Panc1 (cell line): ENCODE measurements around the gene SPPL2A. TPM values are rescaled to one million over a fixed set of nuclear protein-coding genes. Genes with fewer than 3 reads are reported as not detected.

Experiments used
- ATAC-seq: fragments of 200-7000 bp; cut with Tn5 transposase; 2 replicates; pipeline ENCODE4 v1.9.1; 2020; ENCODE audit warnings: mild to moderate bottlenecking, moderate library complexity
- BruUV-seq: library from RNA; stranded (reverse); fragments of 400-500 nt; replicated peaks from 2 replicates; lab custom pipeline; 2021; lab: Mats Ljungman, UMichigan
- CTCF ChIA-PET: fragments of 300-600 bp; sonication (Branson Sonifier 250); formaldehyde crosslinking; loops from one replicate; lab custom pipeline; 2022; ENCODE audit warnings: antibody characterized with exemption; lab: Charles Lee
- POLR2A ChIA-PET: fragments of 300-600 bp; sonication (Branson Sonifier 250); formaldehyde crosslinking; loops from one replicate; lab custom pipeline; 2022; ENCODE audit warnings: antibody characterized with exemption; lab: Charles Lee
- DNase-seq: peaks from one replicate; pipeline ENCODE4 v3.0.0-alpha.2; 2010; ENCODE audit warnings: low read depth, low spot score
- H3K27ac ChIP-seq: 2 replicates; pipeline ENCODE4 v1.5.1; 2011; ENCODE audit warnings: mild to moderate bottlenecking, low read length, inconsistent platforms
- H3K27me3 ChIP-seq: fragments of 200-500 bp; sonication (Bioruptor generic); 2 replicates; pipeline ENCODE4 v1.6.0; 2014; ENCODE audit warnings: low read length, inconsistent platforms; ENCODE audit not compliant: control insufficient read depth, insufficient read depth
- H3K36me3 ChIP-seq: fragments of 200-500 bp; sonication (Bioruptor generic); 2 replicates; pipeline ENCODE4 v1.5.1; 2014; ENCODE audit warnings: inconsistent platforms, mild to moderate bottlenecking, low read length, moderate library complexity; ENCODE audit not compliant: control insufficient read depth, insufficient read depth
- H3K4me1 ChIP-seq: 2 replicates; pipeline ENCODE4 v1.5.1; 2011; ENCODE audit warnings: inconsistent platforms, mild to moderate bottlenecking, low read length, moderate library complexity; ENCODE audit not compliant: control insufficient read depth, insufficient read depth
- H3K4me3 ChIP-seq, 2 experiments: 2 replicates each; pipeline ENCODE4 v1.5.1; 2011 to 2012; ENCODE audit warnings: low read depth in 2 of 2, low read length in 2 of 2, mild to moderate bottlenecking in 2 of 2, inconsistent platforms in 1 of 2, moderate library complexity in 1 of 2
- H3K9me3 ChIP-seq: fragments of 200-500 bp; sonication (Bioruptor generic); 2 replicates; pipeline ENCODE4 v1.5.1; 2014; ENCODE audit warnings: low read depth, mild to moderate bottlenecking, inconsistent platforms, low read length, moderate library complexity; ENCODE audit not compliant: control insufficient read depth, insufficient read depth
- CTCF ChIP-seq: fragments of 450-650 bp; IDR thresholded peaks from 2 replicates; pipeline ENCODE4 v1.5.1; 2017; ENCODE audit warnings: mild to moderate bottlenecking
- POLR2AphosphoS5 ChIP-seq: IDR thresholded peaks from 2 replicates; pipeline ENCODE4 v1.6.1; 2012; ENCODE audit warnings: mild to moderate bottlenecking, low read depth, low read length, moderate library complexity
- REST ChIP-seq, 2 experiments: IDR thresholded peaks; 2 replicates each; pipeline ENCODE4 v1.6.1; 2011 to 2012; ENCODE audit warnings: low read depth in 2 of 2, control low read depth in 1 of 2, low read length in 1 of 2, mild to moderate bottlenecking in 1 of 2, moderate library complexity in 1 of 2; ENCODE audit not compliant: insufficient read depth in 1 of 2
- SIN3A ChIP-seq: IDR thresholded peaks from 2 replicates; pipeline ENCODE4 v1.6.1; 2012; ENCODE audit warnings: low read depth, mild to moderate bottlenecking, low read length, moderate library complexity, borderline replicate concordance; ENCODE audit not compliant: insufficient read depth
- TCF7L2 ChIP-seq: IDR thresholded peaks from 2 replicates; pipeline ENCODE4 v1.6.1; 2011; ENCODE audit warnings: mild to moderate bottlenecking, low read depth, low read length, inconsistent platforms
- in situ Hi-C: cut with HindIII; loops from 2 replicates; pipeline ENCODE4 v1.10.0; 2016; ENCODE audit warnings: low sequenced_read_pairs, low pct_unique_long_range_greater_than_20kb
- intact Hi-C: fragments of 100-400 bp; cut with micrococcal nuclease; formaldehyde crosslinking; loops from one replicate; pipeline ENCODE4 v1.10.0; 2022; ENCODE audit not compliant: unreplicated experiment
- total RNA-seq: library from RNA; stranded (reverse); gene quantifications from one replicate; pipeline ENCODE4 v1.2.1, GENCODE V29; 2021; ENCODE audit not compliant: unreplicated experiment

Gene SPPL2A
- total RNA-seq, 1 experiment from 2014 or later = 154 TPM

DNA sequence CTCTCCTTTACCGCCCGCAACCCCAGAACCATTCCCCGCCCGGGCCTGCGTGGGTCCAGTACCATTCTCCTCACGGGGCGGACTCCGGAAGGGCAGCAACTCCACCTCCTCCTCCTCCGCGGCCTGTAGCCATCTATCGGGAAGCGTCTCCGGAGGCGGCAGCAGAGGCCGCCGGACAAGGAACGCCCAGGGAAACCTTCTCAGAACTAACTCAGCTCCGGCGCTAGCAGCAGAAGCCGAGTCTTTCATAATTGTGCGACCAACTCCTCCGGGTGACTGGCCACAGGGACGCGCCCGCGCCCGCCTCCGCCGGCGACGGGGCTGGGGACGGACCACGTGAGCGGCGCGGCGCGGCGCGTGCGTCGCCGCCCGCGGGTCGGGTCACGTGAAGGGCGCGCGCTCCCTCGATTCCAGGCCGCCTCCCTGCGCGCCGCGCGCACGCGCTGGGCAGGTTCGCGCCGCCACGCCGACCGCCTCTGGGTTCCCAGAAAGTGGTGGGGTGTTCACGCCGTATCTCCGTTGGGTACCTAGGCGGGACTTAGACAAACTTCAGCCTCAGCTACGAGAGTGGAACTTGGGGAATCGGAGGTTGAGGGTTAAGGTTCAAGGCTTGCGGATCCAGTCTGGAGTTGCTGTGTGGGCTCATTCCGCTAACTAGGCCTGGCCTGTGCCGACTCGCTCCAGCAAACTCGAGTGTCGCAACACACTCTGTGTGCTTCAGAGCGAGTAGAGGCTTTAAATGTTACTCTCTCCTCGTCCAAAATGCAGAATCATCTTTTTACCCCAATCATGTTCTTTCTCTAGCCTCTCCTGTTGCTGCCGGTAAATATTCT lies 78.8 kb downstream of the SPPL2A start, which contains the start of gene TRPM7:
Gene TRPM7 (minus strand): TSS at position 329 of the 833 bp plus-strand sequence. CDS start 264 bp downstream, at position 65.
- ATAC-seq (peak; percentile 96), DNase-seq (peak; percentile 66)
- H3K27ac ChIP-seq = peak within 1 kb of the TSS; percentile 94
- intact Hi-C loops (no loop called here), in situ Hi-C loops (no loop called here)
- ChIA-PET POLR2A (no interaction called here), CTCF (no interaction called here)
- H3K27me3 ChIP-seq = no peaks in the 10 kb centered on the region
- H3K4me3 ChIP-seq = peak within 1 kb of the TSS; percentile 75 to 81
- TSS peak; percentile 98 for BruUV-seq
- no peaks in the 10 kb centered on the region for H3K9me3 ChIP-seq
- no peaks in the 10 kb centered on the region for H3K36me3 ChIP-seq
- H3K4me1 ChIP-seq = peaks cover 15% of the 10 kb centered on the region
- TF ChIP-seq SIN3A (no peak), POLR2AphosphoS5 (peak; percentile 90), TCF7L2 (peak; percentile 17; the same call in 1 of the 2 replicates)

GRCh38 chr15:50685976-50686468 lies 79.5 kb downstream of the SPPL2A start:
- BruUV-seq = no TSS peak
- ATAC-seq (peak; percentile 71), DNase-seq (no peak)
- intact Hi-C loops = no loop called here
- in situ Hi-C loops = no loop called here
- TF ChIP-seq CTCF = no peak
- TF ChIP-seq POLR2AphosphoS5 = no peak
- TF ChIP-seq REST (IDR thresholded peaks at IDR 0.05; ENCODE audit: insufficient read depth in 1 of 2, low read depth in 2 of 2, low read length in 1 of 2) = no peak
- TF ChIP-seq TCF7L2 = no peak
- Histone ChIP-seq H3K27me3 (no peaks in the 10 kb centered on the region), H3K36me3 (no peaks in the 10 kb centered on the region), H3K9me3 (no peaks in the 10 kb centered on the region), H3K27ac (peak overlapping the region; percentile 91), H3K4me3 (peak overlapping the region; percentile 75 to 81), H3K4me1 (peaks cover 15% of the 10 kb centered on the region)
- ChIA-PET POLR2A (no interaction called here), CTCF (no interaction called here)
